Posterior cingulate gyrus (tissue), 11 donors: ENCODE measurements around the gene SCD.
"Not testable (repeated sequence)": the region's sequence is repeated elsewhere in the genome, so short reads cannot be mapped to it uniquely, and the experiment has no call there.

Experiments
- DNase-seq, 10 donors: peaks; one replicate each; pipeline versions ENCODE4 v3.0.0 to v3.0.0-alpha.2; 2020 to 2021; ENCODE audit warnings: mixed read lengths in 3 of 10
- intact Hi-C: fragments of 100-400 bp; cut with DNase I; formaldehyde crosslinking; loops from one replicate; pipeline ENCODE4 v1.15.1; 2023

SCD gene

GRCh38 chr10:100346765-100347567 lies at the start of gene SCD:
Gene SCD, plus strand, starts transcription at chr10:100347233. Its CDS starts 272 bp downstream, at chr10:100347505.
- intact Hi-C loops = loop anchor here (2.0 to 10.0 kb wide), 2 partner anchors 26 to 178 kb away; partner anchors contain the start of gene NDUFB8
- DNase-seq = peak; percentile 93 to 99 (median 95)

GRCh38 chr10:100297242-100297641 lies 49.8 kb upstream of the SCD start:
- intact Hi-C loops = no loop called here
- DNase-seq = no peak

GRCh38 chr10:100301123-100301522 lies 45.9 kb upstream of the SCD start:
- intact Hi-C loops = not testable (repeated sequence)

GRCh38 chr10:100303724-100304319 lies 43.2 kb upstream of the SCD start:
- intact Hi-C loops = loop anchor here (1.0 kb wide), 1 partner anchor 129 kb away; no protein-coding TSS in a partner anchor
- DNase-seq = no peak

More at GRCh38 chr10:100301123-100301522, 45.9 kb upstream of the SCD start:
- DNase-seq = not testable (repeated sequence)

GRCh38 chr10:100304414-100304813 lies 42.6 kb upstream of the SCD start:
- DNase-seq = no peak
- intact Hi-C loops = no loop called here

- DNase-seq = no peak
- intact Hi-C loops = no loop called here
Observed at GRCh38 chr10:100306861-100307260, 40.2 kb upstream of the SCD start.

DNA sequence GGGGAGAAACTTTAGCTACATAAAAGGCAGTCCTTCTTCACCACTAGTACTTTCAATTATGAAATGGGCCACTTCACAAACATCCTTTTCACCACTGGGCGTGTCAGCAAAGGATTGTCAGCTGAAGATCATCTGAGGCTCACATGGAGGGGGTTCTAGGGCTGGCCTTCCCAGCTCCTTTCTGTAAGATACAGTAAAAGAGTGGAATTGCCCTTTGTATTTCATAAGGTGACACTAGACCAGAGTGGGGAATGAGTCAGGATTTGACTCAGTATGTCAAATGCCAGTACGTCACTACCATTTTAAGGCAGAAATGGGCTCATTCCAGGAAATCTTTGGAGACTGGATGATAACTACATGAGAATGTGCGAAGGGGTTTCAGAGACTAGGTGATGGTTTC lies 39.3 kb upstream of the SCD start:
- DNase-seq = no peak
- intact Hi-C loops = no loop called here

DNA sequence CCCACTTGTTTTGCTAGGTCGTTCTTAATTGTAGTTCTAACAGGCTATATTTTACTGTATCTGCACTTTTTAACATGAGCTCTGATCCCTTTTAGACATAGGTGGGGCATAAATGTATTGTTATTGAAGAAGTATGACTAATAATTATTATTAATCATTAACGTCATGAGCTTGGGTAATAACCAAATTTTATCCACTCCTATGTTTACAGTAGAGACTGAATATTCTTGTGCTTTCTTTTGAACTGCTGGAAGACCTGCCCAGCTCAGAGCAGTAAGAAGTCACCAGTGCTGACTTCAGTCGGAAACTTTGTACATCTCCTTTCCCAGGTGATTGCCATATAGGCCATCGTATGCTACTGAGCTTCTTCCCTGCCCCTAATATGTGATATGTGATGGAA lies 35.7 kb upstream of the SCD start:
- intact Hi-C loops = no loop called here
- no peak for DNase-seq

DNA sequence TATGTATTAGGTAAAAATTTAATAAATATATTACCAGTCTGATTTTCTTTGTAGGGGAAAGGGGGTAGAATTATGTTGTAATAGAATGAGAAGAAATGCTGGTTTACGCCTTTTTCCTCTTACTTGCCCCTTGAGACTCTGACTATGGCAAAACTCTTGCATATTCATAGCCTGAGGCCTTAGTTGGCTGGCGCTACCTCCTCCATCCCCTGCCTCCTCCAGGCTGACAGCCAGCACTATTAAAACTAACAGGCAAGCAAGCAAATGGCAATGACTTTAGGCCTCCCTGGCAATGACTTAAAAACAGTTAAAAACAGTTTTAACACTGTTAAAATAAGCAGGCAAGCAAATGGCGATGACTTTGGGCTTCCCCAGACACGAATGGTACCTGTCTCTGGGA lies 31.4 kb upstream of the SCD start:
- intact Hi-C loops = no loop called here
- DNase-seq = no peak

- intact Hi-C loops = no loop called here
- no peak for DNase-seq
Observed at GRCh38 chr10:100318207-100318606, 28.8 kb upstream of the SCD start.

GRCh38 chr10:100319707-100320402 lies 27.2 kb upstream of the SCD start:
- no peak for DNase-seq
- intact Hi-C loops = no loop called here

- intact Hi-C loops = no loop called here
- DNase-seq = no peak
Observed at GRCh38 chr10:100325158-100325557, 21.9 kb upstream of the SCD start.

DNA sequence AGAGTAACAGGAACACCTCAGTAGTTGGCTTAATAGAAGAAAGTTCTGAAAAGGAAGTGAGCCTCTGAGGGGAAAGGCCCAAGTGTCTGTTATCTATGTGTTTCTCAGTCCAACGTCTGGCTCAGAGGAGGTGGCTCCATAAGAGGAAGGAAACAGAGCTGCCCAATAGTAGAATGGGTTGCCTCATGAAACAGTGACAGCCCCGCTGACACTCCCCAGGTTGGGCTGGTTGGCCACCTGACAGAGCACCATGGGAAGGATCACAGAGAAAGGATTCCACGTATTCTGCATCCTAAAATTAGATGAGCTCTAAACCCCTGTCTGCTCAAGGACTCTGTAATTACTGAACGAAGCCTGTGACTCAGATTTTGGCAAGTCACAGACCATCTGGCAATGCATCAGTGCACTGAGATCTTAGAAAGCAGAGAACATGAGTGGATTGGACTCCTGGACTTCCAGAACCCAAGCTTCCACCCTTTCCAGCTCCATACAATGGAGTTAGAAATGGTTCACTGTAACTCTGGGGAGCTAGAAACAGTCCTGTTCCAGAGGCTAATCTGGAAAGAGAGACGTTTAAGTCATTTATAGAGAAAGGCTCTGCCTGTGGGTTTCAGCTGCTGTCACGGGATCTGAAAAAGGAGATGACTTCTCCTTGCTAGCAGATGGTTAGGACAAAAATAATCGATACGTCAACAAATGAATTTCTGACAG lies 19.9 kb upstream of the SCD start:
- intact Hi-C loops = no loop called here
- DNase-seq = peak in 4 of 10 donors; percentile 29 to 86 (median 66)

- DNase-seq = no peak
- intact Hi-C loops = no loop called here
Observed at GRCh38 chr10:100327718-100328009, 19.4 kb upstream of the SCD start.

DNA sequence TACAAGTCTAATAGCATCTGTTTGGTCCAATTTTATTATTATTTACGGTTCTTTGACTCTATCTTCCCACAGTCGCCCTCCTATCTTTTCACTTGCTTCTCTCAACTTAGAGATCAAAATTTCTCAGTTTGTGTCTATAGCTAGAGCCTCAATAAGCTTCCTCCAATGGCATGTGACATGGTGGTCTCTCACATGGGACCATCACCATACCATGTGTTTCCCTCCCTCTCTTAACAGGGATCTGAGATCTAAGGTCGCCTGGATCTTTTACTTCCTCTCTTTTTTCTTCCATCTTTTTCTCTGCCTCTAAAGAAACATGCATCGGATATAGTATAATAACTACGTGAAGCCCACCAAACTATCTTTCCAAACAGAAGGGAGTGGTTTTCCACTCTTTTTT lies 18.8 kb upstream of the SCD start:
- intact Hi-C loops = no loop called here
- no peak for DNase-seq

GRCh38 chr10:100330079-100330478 lies 17.0 kb upstream of the SCD start, which contains the start of gene PKD2L1:
Gene PKD2L1, minus strand, starts transcription at chr10:100330228. Its CDS starts 125 bp downstream, at chr10:100330103.
- no peak for DNase-seq
- intact Hi-C loops = no loop called here

DNA sequence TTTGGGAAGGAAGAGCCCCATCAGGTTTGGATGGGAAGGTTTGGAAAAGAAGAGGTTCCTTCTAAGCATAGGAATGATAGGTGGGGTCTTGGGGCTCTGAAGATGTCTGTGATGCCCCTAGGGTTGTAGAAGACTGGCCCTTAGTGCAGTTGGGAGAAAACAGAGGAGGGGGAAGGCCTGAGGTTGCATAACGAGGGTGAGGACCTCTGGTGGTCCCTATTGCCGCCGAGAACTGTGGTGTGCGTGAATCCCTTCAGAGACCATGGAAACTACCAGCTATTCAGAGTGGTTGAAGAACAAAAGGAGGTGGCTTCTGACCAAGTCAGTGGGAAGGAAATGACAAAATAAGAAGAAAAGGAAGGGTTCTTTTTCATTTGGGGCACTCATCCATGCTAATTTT lies 13.9 kb upstream of the SCD start:
- intact Hi-C loops = no loop called here
- DNase-seq = no peak

GRCh38 chr10:100333661-100334440 lies 13.2 kb upstream of the SCD start:
- intact Hi-C loops = no loop called here
- no peak for DNase-seq

GRCh38 chr10:100334762-100335161 lies 12.3 kb upstream of the SCD start:
- no peak for DNase-seq
- intact Hi-C loops = no loop called here

GRCh38 chr10:100338434-100339036 lies 8.5 kb upstream of the SCD start:
- intact Hi-C loops = loop anchor here (1.0 kb wide), 1 partner anchor 95 kb away; no protein-coding TSS in a partner anchor
- peak; percentile 55 to 96 (median 84) for DNase-seq
